SK-N-SH treated with all-trans-retinoic acid at 6 μM for 48 hours (cell line): ENCODE measurements around the gene KIF3B.

Experiments used
- ATAC-seq: fragments of 200-7000 bp; cut with Tn5 transposase; 3 replicates; pipeline ENCODE4 v1.9.1; 2020; ENCODE audit warnings: mild to moderate bottlenecking, moderate library complexity
- ARNTL ChIP-seq: fragments of 450-650 bp; formaldehyde crosslinking; IDR thresholded peaks from 2 replicates; pipeline ENCODE4 v1.5.0; 2020; ENCODE audit warnings: low read depth, mild to moderate bottlenecking, moderate library complexity, borderline replicate concordance
- BACH2 ChIP-seq: fragments of 250-450 bp; sonication (Bioruptor Pico); IDR thresholded peaks from 2 replicates; pipeline ENCODE4 v1.9.0; 2021; ENCODE audit warnings: mild to moderate bottlenecking, borderline replicate concordance
- CREB5 ChIP-seq: fragments of 250-450 bp; sonication (Bioruptor Pico); IDR thresholded peaks from 2 replicates; pipeline ENCODE4 v1.5.1; 2020; ENCODE audit warnings: low read depth, mild to moderate bottlenecking, moderate library complexity
- CSDC2 ChIP-seq: fragments of 250-450 bp; sonication (Bioruptor Pico); IDR thresholded peaks from 2 replicates; pipeline ENCODE4 v1.5.0; 2020; ENCODE audit warnings: mild to moderate bottlenecking, moderate library complexity
- CSRNP3 ChIP-seq: fragments of 250-450 bp; sonication (Bioruptor Pico); IDR thresholded peaks from 2 replicates; pipeline ENCODE4 v1.5.1; 2021; ENCODE audit warnings: mild to moderate bottlenecking, moderate library complexity
- ESRRG ChIP-seq: fragments of 250-450 bp; sonication (Bioruptor Pico); IDR thresholded peaks from 2 replicates; pipeline ENCODE4 v1.6.1; 2021; ENCODE audit warnings: mild to moderate bottlenecking
- GLIS3 ChIP-seq: fragments of 250-450 bp; sonication (Bioruptor Pico); IDR thresholded peaks from 2 replicates; pipeline ENCODE4 v1.5.0; 2020; ENCODE audit warnings: mild to moderate bottlenecking, moderate library complexity
- ISL1 ChIP-seq: fragments of 250-450 bp; sonication (Bioruptor Pico); IDR thresholded peaks from 2 replicates; pipeline ENCODE4 v2.1.2; 2022; ENCODE audit warnings: mild to moderate bottlenecking, moderate library complexity
- PATZ1 ChIP-seq: fragments of 250-450 bp; sonication (Bioruptor Pico); IDR thresholded peaks from 2 replicates; pipeline ENCODE4 v1.8.0; 2020; ENCODE audit warnings: mild to moderate bottlenecking, moderate library complexity, borderline replicate concordance
- POU6F1 ChIP-seq: fragments of 250-450 bp; sonication (Bioruptor Pico); IDR thresholded peaks from 2 replicates; pipeline ENCODE4 v1.8.0; 2021; ENCODE audit warnings: low read depth, mild to moderate bottlenecking, moderate library complexity, borderline replicate concordance
- PPARA ChIP-seq: fragments of 250-450 bp; sonication (Bioruptor Pico); IDR thresholded peaks from 2 replicates; pipeline ENCODE4 v1.5.0; 2020; ENCODE audit warnings: mild to moderate bottlenecking, borderline replicate concordance
- RARB ChIP-seq: fragments of 250-450 bp; sonication (Bioruptor Pico); IDR thresholded peaks from 2 replicates; pipeline ENCODE4 v1.8.0; 2021; ENCODE audit warnings: mild to moderate bottlenecking, moderate library complexity
- TCF4 ChIP-seq: fragments of 250-450 bp; sonication (Bioruptor Pico); IDR thresholded peaks from 2 replicates; pipeline ENCODE4 v1.8.0; 2021; ENCODE audit warnings: mild to moderate bottlenecking, moderate library complexity, borderline replicate concordance
- TOX ChIP-seq: fragments of 250-450 bp; sonication (Bioruptor Pico); IDR thresholded peaks from 2 replicates; pipeline ENCODE4 v1.8.0; 2021; ENCODE audit warnings: mild to moderate bottlenecking, moderate library complexity, borderline replicate concordance
- TSHZ2 ChIP-seq: fragments of 250-450 bp; sonication (Bioruptor Pico); IDR thresholded peaks from 2 replicates; pipeline ENCODE4 v1.5.0; 2020; ENCODE audit warnings: mild to moderate bottlenecking, moderate library complexity
- ZC3H10 ChIP-seq: fragments of 250-450 bp; sonication (Bioruptor Pico); IDR thresholded peaks from 2 replicates; pipeline ENCODE4 v1.5.1; 2021; ENCODE audit warnings: mild to moderate bottlenecking, moderate library complexity
- ZFP3 ChIP-seq: fragments of 250-450 bp; sonication (Bioruptor Pico); IDR thresholded peaks from 2 replicates; pipeline ENCODE4 v1.5.0; 2020; ENCODE audit warnings: mild to moderate bottlenecking, moderate library complexity
- ZFP30 ChIP-seq: fragments of 450-650 bp; formaldehyde crosslinking; IDR thresholded peaks from 2 replicates; pipeline ENCODE4 v1.5.0; 2022; ENCODE audit warnings: mild to moderate bottlenecking, moderate library complexity
- ZNF70 ChIP-seq: fragments of 450-650 bp; formaldehyde crosslinking; IDR thresholded peaks from 2 replicates; pipeline ENCODE4 v1.5.0; 2020; ENCODE audit warnings: mild to moderate bottlenecking, moderate library complexity
- ZNF8 ChIP-seq: fragments of 450-650 bp; formaldehyde crosslinking; IDR thresholded peaks from 2 replicates; pipeline ENCODE4 v1.5.0; 2020; ENCODE audit warnings: mild to moderate bottlenecking, moderate library complexity

Gene KIF3B

GRCh38 chr20:32229251-32229747, 48.2 kb upstream of the KIF3B start (continued):
- no peak for TF ChIP-seq CSRNP3 (CRISPR knock-in tag)
- TF ChIP-seq ARNTL (CRISPR knock-in tag) = no peak
- TF ChIP-seq BACH2 (CRISPR knock-in tag) = no peak
- no peak for TF ChIP-seq PATZ1
- TF ChIP-seq ESRRG (CRISPR knock-in tag) = no peak
- TF ChIP-seq ISL1 (CRISPR knock-in tag) = no peak
- no peak for TF ChIP-seq CSDC2 (CRISPR knock-in tag)
- no peak for TF ChIP-seq ZFP30 (CRISPR knock-in tag)
- TF ChIP-seq RARB = no peak
- TF ChIP-seq ZNF8 (CRISPR knock-in tag) = no peak

GRCh38 chr20:32230707-32231106, 46.7 kb upstream of the KIF3B start:
- ATAC-seq = no peak

More at GRCh38 chr20:32230707-32231106, 46.7 kb upstream of the KIF3B start:
- TF ChIP-seq TSHZ2 (CRISPR knock-in tag) (no peak), CSRNP3 (CRISPR knock-in tag) (no peak), ZNF70 (no peak), CREB5 (no peak), PPARA (CRISPR knock-in tag) (no peak), ARNTL (CRISPR knock-in tag) (no peak), TCF4 (CRISPR knock-in tag) (no peak), BACH2 (CRISPR knock-in tag) (no peak), ZFP3 (CRISPR knock-in tag) (no peak), ZFP30 (CRISPR knock-in tag) (no peak), PATZ1 (no peak), GLIS3 (CRISPR knock-in tag) (no peak), CSDC2 (CRISPR knock-in tag) (no peak), ZC3H10 (CRISPR knock-in tag) (no peak), ESRRG (CRISPR knock-in tag) (no peak), TOX (CRISPR knock-in tag) (no peak), RARB (no peak), POU6F1 (CRISPR knock-in tag) (no peak)
